HepG2 (cell line): ENCODE results near the gene MLLT10. TPM values are rescaled to one million over a fixed set of nuclear protein-coding genes. Genes with fewer than 3 reads are reported as not detected.

Experiments used
- BRD4 ChIP-seq: sonication (generic); formaldehyde crosslinking; IDR thresholded peaks from 2 replicates; pipeline ENCODE4 v1.4.0; 2020; ENCODE audit warnings: missing genetic modification reagents
- FOXK1 ChIP-seq: sonication (generic); formaldehyde crosslinking; IDR thresholded peaks from 2 replicates; pipeline ENCODE4 v1.4.0; 2020; ENCODE audit warnings: low read depth, missing genetic modification reagents, borderline replicate concordance
- GABPB1 ChIP-seq: IDR thresholded peaks from 2 replicates; pipeline ENCODE4 v1.6.1; 2016; ENCODE audit warnings: mild to moderate bottlenecking, missing genetic modification reagents, moderate library complexity, missing compliant biosample characterization
- HNRNPLL ChIP-seq: fragments of 200-400 bp; formaldehyde crosslinking; IDR thresholded peaks from 2 replicates; pipeline ENCODE4 v1.6.1; 2017; ENCODE audit warnings: mild to moderate bottlenecking, low read depth, low read length; ENCODE audit not compliant: poor library complexity, severe bottlenecking
- HOXD1 ChIP-seq: sonication (generic); formaldehyde crosslinking; IDR thresholded peaks from 2 replicates; pipeline ENCODE4 v1.5.0; 2020; ENCODE audit warnings: missing genetic modification reagents
- IRF2 ChIP-seq: IDR thresholded peaks from 2 replicates; pipeline ENCODE4 v1.6.1; 2018; ENCODE audit warnings: missing genetic modification reagents, missing compliant biosample characterization
- KIAA2018 ChIP-seq: sonication (generic); formaldehyde crosslinking; IDR thresholded peaks from 2 replicates; pipeline ENCODE4 v1.5.0; 2020; ENCODE audit warnings: mild to moderate bottlenecking, missing genetic modification reagents, borderline replicate concordance
- RBAK ChIP-seq: sonication (generic); formaldehyde crosslinking; IDR thresholded peaks from 2 replicates; pipeline ENCODE4 v1.5.1; 2020; ENCODE audit warnings: mild to moderate bottlenecking, missing genetic modification reagents
- SMAD3 ChIP-seq: sonication (generic); formaldehyde crosslinking; IDR thresholded peaks from 2 replicates; pipeline ENCODE4 v1.4.0; 2020; ENCODE audit warnings: missing genetic modification reagents
- THYN1 ChIP-seq: sonication (generic); formaldehyde crosslinking; IDR thresholded peaks from 2 replicates; pipeline ENCODE4 v1.8.1; 2023; ENCODE audit warnings: low read depth, mild to moderate bottlenecking, moderate library complexity, missing genetic modification reagents, borderline replicate concordance
- ZBTB33 ChIP-seq: sonication (generic); formaldehyde crosslinking; IDR thresholded peaks from 2 replicates; pipeline ENCODE4 v1.4.0; 2020; ENCODE audit warnings: missing genetic modification reagents
- ZFP36 ChIP-seq: fragments of 150-350 bp; IDR thresholded peaks from 2 replicates; pipeline ENCODE4 v1.6.1; 2018; ENCODE audit warnings: borderline replicate concordance, low read length, low read depth; ENCODE audit not compliant: partially characterized antibody
- ZKSCAN8 ChIP-seq: IDR thresholded peaks from 2 replicates; pipeline ENCODE4 v1.6.1; 2016; ENCODE audit warnings: borderline replicate concordance, missing genetic modification reagents, missing compliant biosample characterization
- ZNF547 ChIP-seq: sonication (generic); formaldehyde crosslinking; IDR thresholded peaks from 2 replicates; pipeline ENCODE4 v1.5.1; 2020; ENCODE audit warnings: mild to moderate bottlenecking, missing genetic modification reagents
- ZNF704 ChIP-seq: sonication (generic); formaldehyde crosslinking; IDR thresholded peaks from 2 replicates; pipeline ENCODE4 v1.8.1; 2023; ENCODE audit warnings: mild to moderate bottlenecking, inconsistent platforms, moderate library complexity, missing genetic modification reagents, borderline replicate concordance
- polyA plus RNA-seq, 8 experiments: library from polyadenylated mRNA; depleted of rRNA in 3 of 8; stranded (reverse) in 7 of 8; unstranded in 1 of 8; fragments of >200 nt; fragmentation: Illumina TruSeq in 4 of 8; extraction: Trizol in 4 of 8; gene quantifications; 2 replicates each; pipeline versions ENCODE4 v1.2.1 to v1.2.3, GENCODE V29; 2011 to 2016; ENCODE audit warnings: low read depth in 4 of 8, missing spikeins in 1 of 8, mixed read lengths in 1 of 8; ENCODE audit not compliant: insufficient read depth in 1 of 8
- total RNA-seq, 5 experiments: library from RNA; depleted of rRNA; stranded (reverse); fragments of >200 nt; fragmentation: Illumina TruSeq; extraction: Trizol; gene quantifications; 2 replicates each; pipeline ENCODE4 v1.2.3, GENCODE V29; 2016; ENCODE audit warnings: low read depth in 1 of 5
- TF ChIP-seq, protein P1 (sequence below): sonication (generic); formaldehyde crosslinking; conservative IDR thresholded peaks from 2 replicates; pipeline ENCODE4 v1.8.1; 2023; ENCODE audit warnings: missing genetic modification reagents

The MLLT10 gene
- total and polyA plus RNA-seq, 2 of the 13 experiments (the other 11 are each of a cell fraction or from before 2014, with no cell fraction given): 51.3 to 84.1 TPM

GRCh38 chr10:21497177-21497807, 36.7 kb upstream of the MLLT10 start (continued):
- TF ChIP-seq KIAA2018 (CRISPR knock-in tag) (no peak), THYN1 (CRISPR knock-in tag) (no peak), SMAD3 (CRISPR knock-in tag) (0 out of 2 replicates have a peak, but pooled peaks have one; percentile 10), BRD4 (CRISPR knock-in tag) (0 out of 2 replicates have a peak, but pooled peaks have one; percentile 4), GABPB1 (CRISPR knock-in tag) (peak; percentile 70; the same call in 1 of the 2 replicates), HNRNPLL (peak; percentile 76), ZKSCAN8 (no peak), RBAK (CRISPR knock-in tag) (no peak), ZBTB33 (0 out of 2 replicates have a peak, but pooled peaks have one; percentile 19), ZNF704 (CRISPR knock-in tag) (no peak), ZNF547 (CRISPR knock-in tag) (peak; percentile 25; the same call in 1 of the 2 replicates), ZFP36 (no peak), HOXD1 (CRISPR knock-in tag) (no peak; the same call in 1 of the 2 replicates), FOXK1 (CRISPR knock-in tag) (0 out of 2 replicates have a peak, but pooled peaks have one; percentile 25), IRF2 (CRISPR knock-in tag) (0 out of 2 replicates have a peak, but pooled peaks have one; percentile 52)
- TF ChIP-seq, protein P1, sequence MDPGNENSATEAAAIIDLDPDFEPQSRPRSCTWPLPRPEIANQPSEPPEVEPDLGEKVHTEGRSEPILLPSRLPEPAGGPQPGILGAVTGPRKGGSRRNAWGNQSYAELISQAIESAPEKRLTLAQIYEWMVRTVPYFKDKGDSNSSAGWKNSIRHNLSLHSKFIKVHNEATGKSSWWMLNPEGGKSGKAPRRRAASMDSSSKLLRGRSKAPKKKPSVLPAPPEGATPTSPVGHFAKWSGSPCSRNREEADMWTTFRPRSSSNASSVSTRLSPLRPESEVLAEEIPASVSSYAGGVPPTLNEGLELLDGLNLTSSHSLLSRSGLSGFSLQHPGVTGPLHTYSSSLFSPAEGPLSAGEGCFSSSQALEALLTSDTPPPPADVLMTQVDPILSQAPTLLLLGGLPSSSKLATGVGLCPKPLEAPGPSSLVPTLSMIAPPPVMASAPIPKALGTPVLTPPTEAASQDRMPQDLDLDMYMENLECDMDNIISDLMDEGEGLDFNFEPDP: no peak
